Large intestine (tissue), 3 donors: Measurements from ENCODE around the gene CCDC192. TPM values are rescaled to one million over a fixed set of nuclear protein-coding genes. Genes with fewer than 3 reads are reported as not detected.

ENCODE experiments used
- DNase-seq, 2 donors: peaks; one replicate each; pipeline versions ENCODE4 v3.0.0 to v3.0.0-alpha.2; 2013
- H3K27ac ChIP-seq: one replicate; pipeline ENCODE4 v1.5.1; 2013; ENCODE audit warnings: low read length
- H3K27me3 ChIP-seq: 2 replicates; pipeline ENCODE4 v1.6.1; 2013; ENCODE audit warnings: low read length; ENCODE audit not compliant: control insufficient read depth, insufficient read depth
- H3K36me3 ChIP-seq: 2 replicates; pipeline ENCODE4 v1.6.1; 2013; ENCODE audit warnings: low read length; ENCODE audit not compliant: control insufficient read depth, insufficient read depth
- H3K4me1 ChIP-seq: one replicate; pipeline ENCODE4 v1.6.1; 2013; ENCODE audit warnings: low read length; ENCODE audit not compliant: control insufficient read depth, insufficient read depth
- H3K4me3 ChIP-seq: one replicate; pipeline ENCODE4 v1.5.1; 2013; ENCODE audit warnings: low read length
- H3K9me3 ChIP-seq: one replicate; pipeline ENCODE4 v1.6.1; 2013; ENCODE audit warnings: mild to moderate bottlenecking, low read depth, low read length, moderate library complexity; ENCODE audit not compliant: control insufficient read depth
- WGBS: methylation state at CpG from one replicate; pipeline ENCODE4 v1.1.5; 2013; ENCODE audit warnings: low lambda C conversion rate; ENCODE audit not compliant: insufficient coverage; 5-methylcytosine and 5-hydroxymethylcytosine counted together
- polyA plus RNA-seq: library from polyadenylated mRNA; unstranded; fragments of 120-200 nt; gene quantifications from one replicate; pipeline ENCODE4 v1.2.1, GENCODE V29; 2013

The CCDC192 gene
- polyA plus RNA-seq, 1 donor: 0.39 TPM

GRCh38 chr5:127960270-127960691 lies 257.1 kb downstream of the CCDC192 start:
- Histone ChIP-seq H3K27ac (peak overlapping the region; percentile 45), H3K4me3 (no peak overlapping the region), H3K4me1 (peaks cover 48% of the 10 kb centered on the region), H3K27me3 (no peaks in the 10 kb centered on the region), H3K9me3 (no peaks in the 10 kb centered on the region), H3K36me3 (no peaks in the 10 kb centered on the region)
- DNase-seq: peak in 1 of 2 donors; percentile 55
- no CpG with 5 or more reads among the region's 1 CpG for WGBS

- peak in 1 of 2 donors; percentile 62 for DNase-seq
- H3K27me3 ChIP-seq: no peaks in the 10 kb centered on the region
- peaks cover 48% of the 10 kb centered on the region for H3K4me1 ChIP-seq
- no peaks in the 10 kb centered on the region for H3K36me3 ChIP-seq
- WGBS: no CpG with 5 or more reads among the region's 2 CpGs
- H3K27ac ChIP-seq: peak overlapping the region; percentile 38
- no peak overlapping the region for H3K4me3 ChIP-seq
- H3K9me3 ChIP-seq: no peaks in the 10 kb centered on the region
Measured at GRCh38 chr5:127961006-127961762, 258.0 kb downstream of the CCDC192 start.

DNA sequence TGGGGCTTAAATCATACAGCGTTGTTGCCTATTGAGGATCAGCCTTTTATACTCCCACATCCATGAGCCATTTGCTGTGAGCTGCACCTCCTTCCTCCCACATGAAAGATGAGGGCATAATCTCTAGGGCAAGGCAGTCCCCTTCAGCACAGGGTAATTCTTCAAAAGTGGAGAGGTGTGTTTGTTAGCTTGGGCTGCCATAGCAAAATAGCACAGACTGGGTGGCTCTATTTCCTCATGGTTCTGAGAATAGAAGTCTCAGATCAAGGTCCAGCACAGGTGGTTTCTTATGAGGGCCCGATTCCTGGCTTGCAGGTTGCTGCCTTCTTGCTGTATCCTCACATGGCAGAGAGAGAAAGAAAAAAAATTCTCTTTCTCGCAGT lies 258.6 kb downstream of the CCDC192 start:
- H3K27ac ChIP-seq: peak overlapping the region; percentile 32
- H3K4me3 ChIP-seq: no peak overlapping the region
- DNase-seq: peak; percentile 57 to 79
- H3K9me3 ChIP-seq: no peaks in the 10 kb centered on the region
- no peaks in the 10 kb centered on the region for H3K27me3 ChIP-seq
- H3K4me1 ChIP-seq: peaks cover 48% of the 10 kb centered on the region
- no CpG with 5 or more reads among the region's 3 CpGs for WGBS
- H3K36me3 ChIP-seq: no peaks in the 10 kb centered on the region

DNA sequence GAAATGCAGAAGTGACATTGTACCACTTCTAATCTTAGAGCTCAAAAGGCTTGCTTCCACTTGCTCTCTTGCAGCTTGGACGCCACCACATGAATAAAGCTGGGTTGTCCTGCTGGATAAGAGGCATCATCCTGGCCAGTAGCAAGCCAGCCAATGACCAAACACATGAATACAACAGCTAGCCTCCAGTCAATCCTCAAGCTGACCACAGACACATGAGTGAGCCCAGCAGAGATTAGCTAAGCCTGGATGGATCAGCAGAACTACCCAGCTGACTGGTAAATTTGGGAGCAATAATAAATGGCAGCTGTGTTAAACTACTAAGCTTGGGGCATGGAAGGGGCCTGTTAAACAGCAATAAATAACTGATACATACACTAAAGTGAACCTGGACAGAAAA lies 259.3 kb downstream of the CCDC192 start:
- Histone ChIP-seq H3K4me1 (peaks cover 43% of the 10 kb centered on the region), H3K27ac (no peak overlapping the region)

DNA sequence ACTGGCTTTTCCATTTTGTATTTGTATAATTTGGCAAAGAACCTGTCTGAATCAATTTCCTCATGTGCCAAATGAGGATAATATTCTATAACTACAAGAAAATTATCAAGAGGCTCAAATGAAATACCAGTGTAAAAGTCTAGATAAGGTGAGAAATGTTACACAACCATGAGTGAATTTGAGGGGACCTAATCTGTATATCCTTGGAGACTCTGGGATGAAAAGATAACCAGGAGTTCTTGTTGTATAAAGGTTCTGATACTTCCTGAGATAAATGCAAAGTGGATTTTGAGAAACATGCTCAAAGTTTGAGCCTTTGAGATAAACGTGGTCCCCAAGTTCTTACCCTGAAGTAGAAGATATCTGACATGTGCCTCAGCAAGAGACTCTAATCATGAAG lies 260.0 kb downstream of the CCDC192 start:
- H3K27ac ChIP-seq: no peak overlapping the region

More for the DNA sequence above, 259.3 kb downstream of the CCDC192 start:
- no peaks in the 10 kb centered on the region for H3K27me3 ChIP-seq
- H3K9me3 ChIP-seq: no peaks in the 10 kb centered on the region
- no CpG with 5 or more reads among the region's 1 CpG for WGBS
- H3K4me3 ChIP-seq: no peak overlapping the region
- DNase-seq: no peak
- H3K36me3 ChIP-seq: no peaks in the 10 kb centered on the region

GRCh38 chr5:127963931-127964330 lies 260.7 kb downstream of the CCDC192 start:
- Histone ChIP-seq H3K4me3 (no peak overlapping the region), H3K27me3 (no peaks in the 10 kb centered on the region), H3K4me1 (peaks cover 33% of the 10 kb centered on the region), H3K36me3 (no peaks in the 10 kb centered on the region), H3K9me3 (no peaks in the 10 kb centered on the region), H3K27ac (no peak overlapping the region)
- DNase-seq: no peak
- 80% methylated on average over 1 of the region's 3 CpGs for WGBS

More for the DNA sequence above, 260.0 kb downstream of the CCDC192 start:
- Histone ChIP-seq H3K4me1 (peaks cover 36% of the 10 kb centered on the region), H3K9me3 (no peaks in the 10 kb centered on the region), H3K4me3 (no peak overlapping the region), H3K36me3 (no peaks in the 10 kb centered on the region), H3K27me3 (no peaks in the 10 kb centered on the region)
- WGBS: no CpG with 5 or more reads among the region's 1 CpG
- no peak for DNase-seq

DNA sequence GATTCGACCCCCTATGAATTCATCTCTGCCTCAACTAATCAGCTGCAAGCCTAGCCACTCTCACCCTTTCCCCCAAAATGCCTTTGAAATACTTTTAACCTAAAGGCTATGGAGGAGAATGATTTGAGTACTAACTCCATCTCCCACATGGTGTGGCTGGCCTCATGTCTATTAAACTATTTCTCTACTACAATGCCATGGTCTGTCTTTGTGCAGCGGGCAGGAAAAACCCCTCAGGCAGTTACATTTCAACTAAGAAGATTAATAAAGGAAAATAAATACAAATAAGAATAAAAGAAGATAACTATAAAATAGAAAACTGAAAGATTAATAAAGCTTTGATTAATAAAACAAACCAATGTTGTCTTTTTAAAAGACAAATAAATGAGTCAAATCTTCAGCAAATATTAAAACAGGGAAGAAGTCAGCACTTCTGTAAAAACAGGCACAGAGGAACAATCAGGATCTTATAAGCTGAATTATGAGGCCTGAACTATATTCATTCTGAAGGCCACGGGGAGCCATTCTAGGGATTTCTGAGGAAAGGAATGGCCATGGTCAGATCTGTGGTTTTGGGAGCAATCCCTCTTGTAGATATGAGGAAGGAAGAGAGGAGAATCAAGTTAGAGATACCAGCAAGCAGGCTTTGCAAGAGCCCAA lies 264.3 kb downstream of the CCDC192 start:
- Histone ChIP-seq H3K4me1 (peaks cover 1% of the 10 kb centered on the region), H3K9me3 (no peaks in the 10 kb centered on the region), H3K36me3 (no peaks in the 10 kb centered on the region), H3K27me3 (no peaks in the 10 kb centered on the region), H3K4me3 (no peak overlapping the region), H3K27ac (no peak overlapping the region)
- DNase-seq: no peak
- no CpG with 5 or more reads among the region's 3 CpGs for WGBS

DNA sequence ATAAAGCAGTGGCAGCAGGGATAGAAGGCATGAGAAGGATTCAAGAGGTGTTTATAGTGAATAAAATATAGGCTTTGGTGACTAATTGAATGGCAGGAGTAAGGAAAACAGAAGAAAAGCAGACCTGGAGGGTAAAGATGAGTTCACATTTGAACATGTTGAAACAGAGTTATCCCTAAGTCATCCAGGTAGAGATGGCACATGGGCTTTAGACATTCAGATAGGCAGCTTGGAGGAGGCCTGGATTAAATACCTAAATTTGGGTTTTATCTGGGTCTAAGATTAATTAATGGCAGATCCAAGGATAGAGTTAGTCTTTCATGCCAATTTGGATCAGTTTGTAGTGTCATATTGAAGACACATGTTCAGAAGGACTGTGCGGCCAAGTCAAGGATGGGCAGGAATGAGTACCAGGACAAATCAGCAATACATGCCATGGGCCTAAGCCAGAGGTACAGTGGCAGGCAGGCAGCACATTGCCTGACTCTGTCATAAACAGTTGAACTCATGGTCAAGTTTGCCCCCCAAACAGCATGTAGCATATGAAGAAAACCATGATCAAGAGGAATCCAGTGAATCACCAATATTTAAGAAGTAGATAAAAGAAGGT lies 264.9 kb downstream of the CCDC192 start:
- no CpG with 5 or more reads among the region's 1 CpG for WGBS
- Histone ChIP-seq H3K27me3 (no peaks in the 10 kb centered on the region), H3K4me3 (no peak overlapping the region), H3K9me3 (no peaks in the 10 kb centered on the region), H3K36me3 (no peaks in the 10 kb centered on the region), H3K4me1 (no peaks in the 10 kb centered on the region), H3K27ac (no peak overlapping the region)
- DNase-seq: no peak

DNA sequence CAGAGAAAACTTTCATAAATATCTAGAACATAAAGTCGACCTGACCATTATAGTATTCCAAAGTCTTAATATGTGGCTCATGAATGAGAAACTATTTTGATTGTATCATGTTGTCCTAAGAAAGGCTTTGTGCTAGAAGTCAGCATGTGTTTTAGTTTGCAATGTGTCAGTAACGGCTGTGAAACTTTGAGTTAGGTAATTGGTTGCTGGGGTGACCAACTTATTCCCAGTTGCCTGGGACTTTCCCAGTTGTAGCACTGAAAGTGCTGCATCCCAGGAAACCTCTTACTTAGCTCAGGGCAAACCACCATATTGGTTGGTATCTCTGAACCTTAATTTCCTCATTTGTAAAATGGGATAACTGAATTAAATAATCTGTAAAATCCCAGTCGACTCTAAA lies 265.8 kb downstream of the CCDC192 start:
- H3K36me3 ChIP-seq: no peaks in the 10 kb centered on the region
- H3K27ac ChIP-seq: no peak overlapping the region
- H3K4me1 ChIP-seq: no peaks in the 10 kb centered on the region
- H3K4me3 ChIP-seq: no peak overlapping the region
- DNase-seq: no peak
- 100% methylated on average over 1 of the region's 3 CpGs for WGBS
- no peaks in the 10 kb centered on the region for H3K9me3 ChIP-seq
- no peaks in the 10 kb centered on the region for H3K27me3 ChIP-seq

- Histone ChIP-seq H3K27ac (no peak overlapping the region), H3K36me3 (no peaks in the 10 kb centered on the region), H3K4me1 (no peaks in the 10 kb centered on the region), H3K27me3 (no peaks in the 10 kb centered on the region), H3K9me3 (no peaks in the 10 kb centered on the region), H3K4me3 (no peak overlapping the region)
- DNase-seq: no peak
Measured at GRCh38 chr5:127969651-127970050, 266.5 kb downstream of the CCDC192 start.
